Heart right ventricle (tissue), 16 donors: ENCODE measurements around the gene ALG12. TPM values are rescaled to one million over a fixed set of nuclear protein-coding genes. Genes with fewer than 3 reads are reported as not detected.

Experiments
- ATAC-seq, 8 donors: fragments of 200-7000 bp; cut with Tn5 transposase; one replicate each; pipeline ENCODE4 v1.9.1; 2020; ENCODE audit warnings: mild to moderate bottlenecking in 8 of 8, moderate library complexity in 8 of 8, moderate number of reproducible peaks in 1 of 8
- DNase-seq, 2 donors: peaks; one replicate each; pipeline ENCODE4 v3.0.0-alpha.2; 2020
- H3K27ac ChIP-seq, 10 donors: fragments of 200-600 bp; sonication (generic) in 2 of 10; one replicate each; pipeline versions ENCODE4 v1.5.0 to v1.8.0; 2020 to 2022; ENCODE audit warnings: mild to moderate bottlenecking in 3 of 10
- H3K27me3 ChIP-seq, 7 donors: fragments of 200-600 bp; one replicate each; pipeline ENCODE4 v1.8.0; 2021 to 2022; ENCODE audit warnings: mild to moderate bottlenecking in 2 of 7
- H3K36me3 ChIP-seq, 9 donors: fragments of 200-600 bp; sonication (generic) in 1 of 9; one replicate each; pipeline versions ENCODE4 v1.5.0 to v1.8.0; 2020 to 2022; ENCODE audit warnings: mild to moderate bottlenecking in 2 of 9
- H3K4me1 ChIP-seq, 9 donors: fragments of 200-600 bp; sonication (generic) in 1 of 9; one replicate each; pipeline versions ENCODE4 v1.5.0 to v1.8.0; 2020 to 2022; ENCODE audit warnings: mild to moderate bottlenecking in 4 of 9
- H3K4me3 ChIP-seq, 10 donors: fragments of 200-600 bp; sonication (generic) in 2 of 10; one replicate each; pipeline versions ENCODE4 v1.5.0 to v1.8.0; 2020 to 2022; ENCODE audit warnings: mild to moderate bottlenecking in 7 of 10, moderate library complexity in 2 of 10
- H3K9me3 ChIP-seq, 11 donors: fragments of 200-600 bp in 10 of 11; sonication (generic) in 2 of 11; one replicate each; pipeline versions ENCODE4 v1.5.0 to v1.8.0; 2013 to 2022; ENCODE audit warnings: mild to moderate bottlenecking in 2 of 11, control low read depth in 1 of 11, moderate library complexity in 1 of 11
- CTCF ChIP-seq, 9 donors: fragments of 200-600 bp; sonication (generic) in 2 of 9; IDR thresholded peaks; one replicate each; pipeline versions ENCODE4 v1.5.0 to v1.8.0; 2021 to 2022; ENCODE audit warnings: antibody characterized with exemption in 9 of 9, mild to moderate bottlenecking in 5 of 9, moderate library complexity in 1 of 9
- WGBS, 2 donors: extraction: QIAGEN DNeasy Blood & Tissue Kit; methylation state at CpG; one replicate each; pipeline ENCODE4 v1.1.7; 2013; ENCODE audit warnings: inconsistent platforms in 1 of 2; 5-methylcytosine and 5-hydroxymethylcytosine counted together
- intact Hi-C, 10 donors: fragments of 100-400 bp; cut with DNase I; formaldehyde crosslinking; loops; one replicate each; pipeline versions ENCODE4 v1.11.1 to v1.14.2; 2022
- polyA plus RNA-seq, 2 donors: library from polyadenylated mRNA; stranded (reverse); fragments of 200-250 nt; gene quantifications; one replicate each; pipeline ENCODE4 v1.2.3, GENCODE V29; 2013
- total RNA-seq, 10 donors: library from RNA; stranded (reverse); fragmentation: NEBNext Ultra II Directional in 3 of 10; extraction: Animal tissue kit (Norgen Biotek cat#: 25700) in 3 of 10; gene quantifications; one replicate each; pipeline versions ENCODE4 v1.2.1 to v1.2.4, GENCODE V29; 2021 to 2023
- donor health status: Arrhythmogenic right ventricular cardiomyopathy.
- donor health status: ischemic (EF 13 %, LVEDD 7.1; RV severe dilation, severe dysfunction).
- donor health status: healthy with polysubstance abuse.
- donor health status: DM: no; HTN: yes; CAD: no.
- donor health status: DM: no; HTN: no; CAD: no.
- donor health status: ischemic (EF 25% LVEDD 6.9; RV normal size, moderate dysfunction).
- donor health status: ischemic (EF 25% LVEDD 5.7; RV mildly dilated, moderate dysfunction).
- donor health status: healthy.
- donor health status: DM: yes; HTN: yes; CAD: no.
- donor health status: Ischemic cardiomyopathy.
- donor health status: ischemic (EF 35%, LVEDD 5.7; RV mildly dilated, moderate dysfunction).
- donor health status: nonischemic (EF 11% LVEDD 7.7; RV severe dilation, severe dysfunction).
- donor health status: DM: yes; HTN: yes; CAD: no.
- donor health status: PGD.
- donor health status: ischemic (EF 29% LVEDD 5.4; RV normal size, mild dysfunction).
- donor health status: nonischemic (EF 23%, LVEDD 6.1; RV moderate dilation, normal function).

ALG12 gene
- total and polyA plus RNA-seq, 12 donors: 9.6 to 19.8 (median 14.1) TPM

GRCh38 chr22:49930596-49931412 is 12.6 kb upstream of the ALG12 start:
- H3K4me1 ChIP-seq: peaks cover 24 to 61% (median 53%) of the 10 kb centered on the region in 9 donors
- H3K27ac ChIP-seq: peak overlapping the region in 7 of 10 donors; percentile 2 to 99 (median 44)
- peaks cover 0 to 14% (median 0%) of the 10 kb centered on the region in 9 donors for H3K36me3 ChIP-seq
- no peak overlapping the region for H3K4me3 ChIP-seq
- peaks cover 0 to 10% (median 6%) of the 10 kb centered on the region in 7 donors for H3K27me3 ChIP-seq
- no peaks in the 10 kb centered on the region for H3K9me3 ChIP-seq
- DNase-seq (peak in 1 of 2 donors; percentile 83), ATAC-seq (peak; percentile 14 to 74 (median 46))
- peak; percentile 49 to 85 (median 79) for TF ChIP-seq CTCF (IDR thresholded peaks at IDR 0.05)
- intact Hi-C loops: loop anchor here in 9 of 10 donors (1.0 to 10.0 kb wide), 9 partner anchors 36 to 274 kb away; partner anchors contain the start of gene SELENOO (in 2 of the 9)
- WGBS, 2 donors: 40 to 47% methylated on average over 14 of the region's 14 CpGs

GRCh38 chr22:49929994-49930575 is 11.8 kb upstream of the ALG12 start:
- Histone ChIP-seq H3K27ac (peak overlapping the region in 2 of 10 donors; percentile 44 to 99), H3K36me3 (peaks cover 0 to 21% (median 0%) of the 10 kb centered on the region in 9 donors)

GRCh38 chr22:49929211-49929979 is 11.2 kb upstream of the ALG12 start:
- peaks cover 0 to 24% (median 0%) of the 10 kb centered on the region in 9 donors for H3K36me3 ChIP-seq
- peak in 1 of 2 donors; percentile 77 for DNase-seq
- H3K4me3 ChIP-seq: peak overlapping the region in 1 of 10 donors; percentile 8
- intact Hi-C loops: loop anchor here in 7 of 10 donors (1.0 to 10.0 kb wide), 6 partner anchors 65 to 278 kb away; no protein-coding TSS in a partner anchor
- TF ChIP-seq CTCF (IDR thresholded peaks at IDR 0.05): peak; percentile 70 to 98 (median 87)
- peak; percentile 23 to 72 (median 54) for ATAC-seq
- no peaks in the 10 kb centered on the region for H3K9me3 ChIP-seq
- H3K27ac ChIP-seq: peak overlapping the region in 1 of 10 donors; percentile 6
- peaks cover 0 to 10% (median 6%) of the 10 kb centered on the region in 7 donors for H3K27me3 ChIP-seq
- H3K4me1 ChIP-seq: peaks cover 18 to 58% (median 45%) of the 10 kb centered on the region in 9 donors
- WGBS, 2 donors: 5 to 7% methylated on average over 45 to 75 of the region's 75 CpGs

More at GRCh38 chr22:49929994-49930575, 11.8 kb upstream of the ALG12 start:
- peaks cover 24 to 65% (median 52%) of the 10 kb centered on the region in 9 donors for H3K4me1 ChIP-seq
- H3K9me3 ChIP-seq: no peaks in the 10 kb centered on the region
- peaks cover 0 to 10% (median 6%) of the 10 kb centered on the region in 7 donors for H3K27me3 ChIP-seq
- DNase-seq (no peak), ATAC-seq (no peak)
- intact Hi-C loops: loop anchor here (1.0 to 10.0 kb wide), 11 partner anchors 37 to 277 kb away; partner anchors contain the start of gene SELENOO (in 2 of the 10)
- no peak overlapping the region for H3K4me3 ChIP-seq
- 61 to 69% methylated on average over 21 of the region's 21 CpGs for WGBS, 2 donors
- no peak for TF ChIP-seq CTCF (IDR thresholded peaks at IDR 0.05)
